Fibroblast of peridontal ligament (primary cell): ENCODE results near the gene CCDC7.
"Not testable (repeated sequence)": the region's sequence is repeated elsewhere in the genome, so short reads cannot be mapped to it uniquely, and the experiment has no call there.

ENCODE experiments used
- DNase-seq: peaks from one replicate; pipeline ENCODE4 v3.0.0-alpha.2; 2010; ENCODE audit errors: extremely low read depth

The CCDC7 gene

GRCh38 chr10:32887481-32887880 is 441.5 kb downstream of the CCDC7 start:
- no peak for DNase-seq

GRCh38 chr10:32888161-32888927 is 442.4 kb downstream of the CCDC7 start:
- DNase-seq: no peak

- no peak for DNase-seq
Measured at GRCh38 chr10:32889631-32890212, 443.8 kb downstream of the CCDC7 start.

GRCh38 chr10:32890444-32890843 is 444.5 kb downstream of the CCDC7 start:
- no peak for DNase-seq

GRCh38 chr10:32891261-32891660 is 445.3 kb downstream of the CCDC7 start:
- DNase-seq: no peak

- DNase-seq: no peak
Measured at GRCh38 chr10:32893434-32893833, 447.5 kb downstream of the CCDC7 start.

- DNase-seq: no peak
Measured at GRCh38 chr10:32893916-32894664, 448.1 kb downstream of the CCDC7 start.

GRCh38 chr10:32895200-32895968 is 449.4 kb downstream of the CCDC7 start:
- not testable (repeated sequence) for DNase-seq

GRCh38 chr10:32901815-32902214 is 455.9 kb downstream of the CCDC7 start:
- no peak for DNase-seq

GRCh38 chr10:32905466-32905865 is 459.5 kb downstream of the CCDC7 start:
- DNase-seq: peak; percentile 49

GRCh38 chr10:32906595-32906994 is 460.7 kb downstream of the CCDC7 start:
- DNase-seq: no peak

GRCh38 chr10:32909456-32909855 is 463.5 kb downstream of the CCDC7 start:
- peak; percentile 49 for DNase-seq

GRCh38 chr10:32909970-32910369 is 464.0 kb downstream of the CCDC7 start:
- DNase-seq: not testable (repeated sequence)

GRCh38 chr10:32911285-32912016 is 465.5 kb downstream of the CCDC7 start:
- no peak for DNase-seq

GRCh38 chr10:32917817-32918216 is 471.9 kb downstream of the CCDC7 start:
- DNase-seq: not testable (repeated sequence)

- DNase-seq: no peak
Measured at GRCh38 chr10:32922170-32922569, 476.2 kb downstream of the CCDC7 start.

GRCh38 chr10:32923134-32923533 is 477.2 kb downstream of the CCDC7 start:
- no peak for DNase-seq

GRCh38 chr10:32923849-32924248 is 477.9 kb downstream of the CCDC7 start:
- DNase-seq: no peak
